ENCODE results near the gene DYNC2LI1.
A peak's percentile ranks its signal among the peaks of the same experiment; 100 is the strongest.
"Not testable (repeated sequence)": the region's sequence is repeated elsewhere in the genome, so short reads cannot be mapped to it uniquely, and the experiment has no call there.

Gene DYNC2LI1

DNA sequence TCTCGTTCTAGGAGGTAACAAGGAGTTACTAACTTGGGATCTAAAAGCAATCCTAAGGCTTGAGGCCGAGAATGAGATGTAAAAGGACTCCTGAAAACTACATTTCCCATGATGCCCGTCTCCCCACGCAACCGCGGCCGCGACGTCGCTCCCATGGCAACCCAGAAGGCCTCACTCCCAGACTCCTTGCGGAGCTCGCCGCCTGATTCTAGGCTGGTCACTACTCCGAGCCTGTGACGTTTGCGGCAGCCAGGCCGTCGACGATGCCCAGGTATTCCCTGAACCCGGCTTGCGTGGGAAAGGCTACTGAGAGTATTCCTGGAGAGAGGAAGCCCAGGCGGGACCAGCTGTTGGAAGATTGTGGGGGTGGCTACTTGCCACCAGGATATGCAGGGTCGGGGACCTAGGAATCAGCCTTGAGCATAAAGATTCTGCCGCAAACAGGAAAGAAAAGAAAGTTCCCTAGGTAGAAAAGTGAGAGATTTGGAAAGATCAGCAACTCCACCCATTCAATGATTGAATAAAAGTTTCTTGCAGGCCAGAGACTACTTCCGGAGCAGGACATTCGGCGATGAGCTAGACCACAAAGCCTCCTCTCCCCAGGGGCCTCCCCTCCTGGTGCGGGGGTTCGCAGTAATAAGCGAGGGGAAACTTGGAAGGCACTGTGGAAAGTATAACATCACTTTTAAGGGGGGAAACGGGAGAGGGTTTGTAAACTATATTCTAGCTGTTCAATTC is at the start of gene DYNC2LI1:
DYNC2LI1 (plus strand) TSS at position 164 of the 738 bp plus-strand sequence; CDS start at position 264, 100 bp downstream.
- peak; percentile 83 for DNase-seq

DNA sequence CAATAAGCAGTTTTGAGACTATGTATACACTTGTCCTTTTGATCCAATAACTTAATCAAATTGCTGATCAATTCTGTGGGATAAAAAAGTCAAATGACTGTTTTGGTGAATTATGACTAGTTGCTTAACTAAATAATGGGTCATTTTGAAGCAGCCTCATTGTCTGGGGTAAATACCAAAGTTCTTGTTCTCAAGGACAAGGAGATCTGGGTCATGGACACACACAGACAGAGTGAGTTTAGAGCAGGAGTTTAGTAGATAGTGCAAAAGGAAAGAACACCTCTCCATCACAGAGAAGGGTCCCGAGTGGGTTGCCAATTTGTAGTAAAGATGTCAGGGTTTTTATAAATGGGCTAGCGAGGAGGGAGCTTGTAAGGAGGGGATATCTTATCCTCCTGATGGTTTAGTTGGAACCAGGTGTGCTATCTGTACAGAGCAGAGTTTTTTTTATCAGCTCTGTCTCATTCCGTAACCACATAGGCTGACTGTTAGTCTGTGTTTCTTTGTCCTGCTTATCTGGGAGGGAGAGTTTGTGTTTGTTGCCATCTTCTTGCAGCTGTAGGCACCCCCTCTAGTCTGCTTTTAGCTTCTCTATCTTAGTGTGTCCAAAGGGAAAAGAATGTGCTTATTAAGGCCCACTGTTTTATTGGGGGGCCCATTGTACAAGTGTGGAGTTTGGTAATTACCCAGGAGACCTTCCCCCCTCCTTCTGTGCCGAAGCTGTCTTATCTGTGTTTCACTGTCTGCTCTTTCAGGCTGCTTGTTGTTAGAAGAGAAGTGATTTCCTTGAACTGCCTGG is 48.9 kb upstream of the DYNC2LI1 start:
- DNase-seq = no peak

DNA sequence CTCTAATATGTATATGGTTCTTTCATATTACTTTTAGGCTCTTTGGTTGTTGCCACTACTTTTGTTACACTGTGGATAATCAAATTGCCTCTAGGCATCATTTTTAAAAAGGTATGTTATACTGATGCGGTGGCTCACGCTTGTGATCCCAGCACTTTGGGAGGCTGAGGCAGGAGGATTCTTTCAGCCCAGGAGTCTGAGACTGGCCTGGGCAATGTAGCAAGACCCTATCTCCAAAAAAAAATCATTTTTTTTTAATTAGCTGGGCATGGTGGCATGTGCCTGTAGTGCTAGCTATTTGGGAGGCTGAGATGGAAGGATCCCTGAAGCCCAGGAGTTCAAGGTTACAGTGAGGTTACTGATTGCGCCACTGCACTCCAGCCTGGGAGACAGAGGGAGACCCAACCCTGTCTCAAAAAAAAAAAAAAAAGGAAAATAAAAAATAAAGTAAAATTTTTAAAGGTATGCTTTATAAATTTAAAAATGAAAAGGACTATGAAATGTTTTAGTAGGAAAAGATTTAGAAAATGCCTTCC is 48.1 kb upstream of the DYNC2LI1 start:
- no peak for DNase-seq

DNA sequence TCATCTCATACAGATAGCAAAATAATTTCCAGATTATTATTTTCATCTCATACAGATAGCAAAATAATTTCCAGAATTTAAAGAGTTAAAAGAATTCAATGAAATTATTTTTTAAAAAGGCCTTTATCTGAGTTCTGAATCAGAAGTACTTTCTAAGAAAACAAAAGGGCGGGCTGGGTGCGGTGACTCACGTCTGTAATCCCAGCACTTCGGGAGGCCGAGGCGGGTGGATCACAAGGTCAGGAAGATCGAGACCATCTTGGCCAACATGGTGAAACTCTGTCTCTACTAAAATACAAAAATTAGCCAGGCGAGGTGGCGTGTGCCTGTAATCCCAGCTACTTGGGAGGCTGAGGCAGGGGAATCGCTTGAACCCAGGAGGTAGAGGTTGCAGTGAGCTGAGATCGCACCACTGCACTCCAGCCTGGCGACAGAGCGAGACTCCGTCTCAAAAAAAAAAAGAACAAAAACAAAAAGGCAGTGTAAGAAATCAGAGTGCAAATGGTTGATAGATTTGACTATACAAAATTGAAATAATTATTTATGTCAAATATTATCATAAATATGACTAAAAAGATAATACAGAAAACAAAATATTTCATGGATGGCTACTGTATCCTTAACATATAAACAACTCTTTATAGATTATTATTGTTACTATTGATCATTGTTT is 46.7 kb upstream of the DYNC2LI1 start:
- DNase-seq = not testable (repeated sequence)

DNA sequence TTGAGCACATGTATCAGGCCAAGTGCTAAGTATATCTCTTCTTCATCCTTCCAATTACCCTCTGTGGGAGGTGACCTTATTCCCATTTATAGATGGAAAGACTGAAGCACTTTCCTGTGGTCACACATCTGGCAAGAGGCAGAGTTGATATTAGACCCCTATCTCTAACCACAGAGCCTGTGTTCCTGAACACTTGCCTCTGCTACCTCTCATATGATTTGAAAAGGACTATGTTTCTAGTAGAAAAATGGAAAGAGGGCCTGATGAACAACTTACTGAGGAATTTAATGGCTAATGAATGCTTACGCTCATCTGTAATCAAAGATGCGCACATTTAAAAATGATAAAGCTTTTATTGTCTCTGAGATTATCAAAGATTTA is 46.2 kb upstream of the DYNC2LI1 start:
- no peak for DNase-seq

DNA sequence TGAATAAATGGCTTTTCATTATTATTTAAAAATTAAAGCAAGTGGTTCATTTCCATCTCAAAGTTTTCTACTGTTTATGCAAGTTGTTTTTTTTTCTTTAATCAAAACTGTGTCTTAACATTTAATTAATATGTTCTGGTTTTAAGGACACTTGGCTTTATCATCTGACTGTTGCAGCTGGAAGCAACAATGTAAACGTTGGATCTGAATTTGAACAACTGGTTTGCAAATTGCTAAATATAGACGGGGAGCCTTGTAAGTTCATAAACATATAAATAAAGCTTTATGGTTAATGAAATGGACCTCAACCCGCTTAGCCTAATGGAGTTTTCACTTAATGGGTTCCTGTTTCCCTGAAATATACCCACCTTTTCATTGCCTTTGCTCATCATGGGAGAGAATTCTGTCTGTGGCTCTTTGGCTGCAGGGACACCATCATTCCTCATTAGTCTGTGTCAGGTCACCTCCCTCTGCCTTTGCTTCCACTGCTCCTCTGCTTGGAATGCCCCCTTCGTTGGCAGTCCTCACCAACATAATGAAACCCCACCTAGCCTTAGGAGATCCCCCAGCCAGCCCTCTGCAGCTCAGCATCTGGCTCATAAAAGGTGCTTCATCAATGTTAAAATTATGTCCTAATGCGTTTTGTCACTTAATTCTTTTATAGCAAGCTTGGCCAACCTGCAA is 44.2 kb upstream of the DYNC2LI1 start:
- no peak for DNase-seq

DNA sequence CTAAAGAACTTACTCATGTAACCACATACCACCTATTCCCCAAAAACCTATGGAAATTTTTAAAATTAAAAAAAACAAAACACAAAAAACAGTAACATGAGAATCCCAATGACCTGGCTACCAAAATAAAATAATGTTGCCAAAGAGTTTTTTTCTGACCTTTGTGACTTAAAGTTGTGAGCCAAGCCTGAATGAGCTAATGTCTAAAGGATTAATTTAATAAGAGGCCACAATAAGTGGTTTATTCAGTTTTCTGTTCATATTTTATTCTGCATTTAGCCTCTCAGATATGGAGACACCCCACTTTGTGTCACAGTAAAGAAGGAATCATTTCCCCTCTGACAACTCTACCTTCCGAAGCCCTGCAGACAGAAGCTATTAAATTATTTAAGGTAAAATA is 42.6 kb upstream of the DYNC2LI1 start:
- DNase-seq = no peak

DNA sequence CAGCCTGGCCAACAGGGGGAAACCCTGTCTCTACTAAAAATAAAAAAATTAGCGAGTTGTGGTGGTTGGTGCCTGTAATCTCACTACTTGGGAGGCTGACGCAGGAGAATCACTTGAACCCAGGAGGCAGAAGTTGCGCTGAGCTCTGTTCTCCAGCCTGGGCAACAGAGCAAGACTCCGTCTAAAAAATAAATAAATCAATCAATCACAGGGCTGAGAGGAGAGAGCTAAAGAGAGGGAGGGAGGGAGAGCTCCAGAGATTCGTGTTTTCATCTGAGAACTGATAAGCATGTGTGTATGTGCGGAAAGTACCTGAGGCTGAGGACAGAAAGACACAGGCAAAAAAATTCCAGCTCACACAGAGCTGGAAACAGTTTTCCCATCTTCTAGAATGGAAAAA is 37.2 kb upstream of the DYNC2LI1 start:
- no peak for DNase-seq

DNA sequence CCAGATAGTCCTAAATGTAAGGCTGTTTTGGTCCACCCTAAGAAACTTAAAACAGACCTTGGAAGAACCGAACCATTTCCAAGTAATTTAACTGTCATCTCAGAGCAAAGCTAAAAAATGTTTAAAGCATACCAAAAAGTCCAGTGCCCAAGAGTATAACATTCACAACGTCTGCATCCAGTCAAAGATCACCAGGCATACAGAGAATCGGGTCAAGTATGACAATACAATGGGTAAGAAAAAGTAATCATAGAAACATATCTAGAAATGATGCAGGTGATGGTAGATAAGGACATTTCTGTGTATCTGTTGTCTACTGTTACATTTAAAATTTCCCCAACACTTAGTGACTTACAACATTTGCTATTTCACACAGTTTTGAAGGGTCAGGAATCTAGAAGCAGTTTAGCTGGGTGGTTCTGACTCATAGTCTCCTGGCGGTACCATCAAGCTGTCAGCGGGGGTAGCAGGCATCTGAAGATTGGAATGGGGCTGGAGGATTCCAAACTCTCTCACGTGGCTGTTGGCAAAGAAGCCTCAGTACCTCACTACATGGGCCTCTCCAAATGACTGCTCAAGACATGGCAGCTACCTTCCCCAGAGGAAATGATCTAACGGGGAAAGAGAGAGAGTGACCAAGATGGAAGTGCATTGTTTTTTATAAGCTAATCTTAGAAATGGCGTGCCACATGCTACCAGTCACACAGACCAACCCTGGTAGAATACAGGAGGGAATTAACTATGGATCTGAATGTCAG is 36.6 kb upstream of the DYNC2LI1 start:
- DNase-seq = no peak

DNA sequence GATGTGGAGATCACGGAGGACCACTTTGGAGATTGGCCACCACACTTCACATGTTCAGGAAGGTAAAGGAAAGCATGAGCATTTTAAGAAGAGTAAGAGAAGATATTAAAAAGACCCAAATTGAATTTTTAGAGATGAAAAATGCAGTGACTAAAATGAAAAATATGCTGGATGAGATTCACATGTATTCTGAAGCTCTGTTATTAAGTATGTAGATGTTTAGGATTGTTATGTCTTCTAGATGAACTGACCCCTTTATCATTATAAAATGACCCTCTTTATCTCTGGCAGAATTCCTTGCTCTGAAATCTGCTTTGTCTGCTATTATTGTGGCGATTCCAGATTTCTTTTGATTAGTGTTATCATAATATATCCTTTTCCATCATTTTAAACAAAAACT is 36.0 kb upstream of the DYNC2LI1 start:
- no peak for DNase-seq

DNA sequence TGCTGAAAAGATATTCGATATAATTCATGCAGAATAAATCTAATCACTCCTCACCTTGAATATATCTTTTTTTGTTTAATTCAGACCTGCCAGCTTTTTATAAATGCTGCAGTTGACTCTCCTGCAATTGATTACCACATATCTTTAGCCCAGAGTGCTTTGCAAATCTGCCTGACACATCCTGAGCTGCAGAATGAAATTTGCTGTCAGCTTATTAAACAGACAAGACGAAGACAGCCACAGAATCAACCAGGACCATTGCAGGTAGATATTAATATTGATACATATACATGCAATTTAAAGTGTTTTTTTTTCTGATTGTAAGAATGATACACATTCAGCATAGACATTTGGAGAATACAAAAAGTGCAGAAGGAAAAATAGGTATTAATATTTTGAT is 35.6 kb upstream of the DYNC2LI1 start:
- no peak for DNase-seq

DNA sequence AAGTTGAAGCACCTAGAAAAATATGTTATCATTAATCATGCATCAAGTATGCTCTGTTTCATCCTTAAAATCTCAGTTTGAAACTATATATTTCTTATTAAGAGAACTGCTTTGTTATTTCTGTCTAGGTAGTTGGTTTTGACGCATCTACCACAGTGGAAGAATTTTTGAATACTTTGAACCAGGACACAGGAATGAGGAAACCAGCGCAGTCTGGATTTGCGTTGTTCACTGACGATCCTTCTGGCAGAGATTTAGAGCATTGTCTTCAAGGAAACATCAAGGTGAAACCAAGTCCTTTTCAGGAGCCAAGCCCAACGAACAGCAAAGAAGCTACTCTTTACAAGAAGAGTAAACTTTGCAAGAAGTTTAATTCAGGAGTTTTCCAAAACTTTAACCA is 30.1 kb upstream of the DYNC2LI1 start:
- DNase-seq = no peak

DNA sequence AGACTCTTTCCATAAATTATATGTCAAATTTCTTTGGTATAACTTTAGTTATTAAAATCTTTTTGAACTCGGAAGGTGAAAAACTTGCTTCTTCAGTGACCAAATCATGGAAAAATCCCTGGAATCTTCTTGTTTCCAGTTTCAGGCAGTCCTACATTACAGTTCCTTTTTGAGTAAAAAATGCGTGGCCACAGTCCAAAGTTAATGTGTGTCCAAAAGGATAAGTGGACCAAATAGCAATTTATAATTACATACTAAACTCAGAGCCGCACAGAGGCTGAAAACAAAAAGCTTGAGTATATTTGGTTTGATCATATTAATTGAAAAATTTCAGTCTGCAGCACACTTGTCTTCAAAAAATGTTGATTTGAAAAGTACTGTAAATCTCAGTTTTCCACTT is 28.4 kb upstream of the DYNC2LI1 start:
- DNase-seq = no peak

DNA sequence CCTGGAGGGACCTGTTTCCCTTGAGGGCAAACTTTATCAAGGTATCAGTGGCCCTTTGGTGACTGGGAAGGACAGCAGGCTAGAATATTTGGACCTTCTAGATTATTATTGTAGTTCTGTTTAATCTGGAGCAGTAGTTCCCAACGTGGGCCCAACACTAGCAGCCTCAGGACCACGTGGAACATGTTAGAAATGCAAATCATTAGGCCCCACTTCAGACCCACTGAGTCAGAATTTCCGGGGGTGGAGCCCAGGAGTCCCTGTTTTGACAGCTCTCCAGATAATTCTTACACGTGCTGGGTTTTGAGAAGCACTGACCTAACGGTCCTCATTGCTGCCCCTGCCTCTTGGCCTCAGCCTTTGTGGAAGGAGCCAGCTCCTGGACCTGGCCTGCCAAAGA is 25.5 kb upstream of the DYNC2LI1 start:
- DNase-seq = no peak

DNA sequence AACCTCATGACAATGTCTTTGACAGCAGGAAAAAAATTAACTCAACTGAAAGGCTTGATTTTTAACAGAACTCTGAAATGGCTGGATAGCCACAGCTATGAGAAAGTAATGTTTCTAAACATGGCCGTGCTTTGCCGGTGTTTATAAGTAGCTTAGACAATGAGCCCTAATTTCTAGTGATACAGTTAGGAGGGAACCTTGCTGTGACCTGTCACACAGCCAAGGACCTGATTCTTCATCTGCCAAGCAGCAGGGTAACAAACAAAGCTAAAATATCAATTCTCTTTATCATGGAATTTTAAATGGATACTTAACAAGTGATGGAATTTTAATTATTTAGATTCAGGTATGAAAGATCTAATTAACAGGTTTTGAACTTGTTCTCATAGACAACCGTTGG is 24.3 kb upstream of the DYNC2LI1 start:
- no peak for DNase-seq

DNA sequence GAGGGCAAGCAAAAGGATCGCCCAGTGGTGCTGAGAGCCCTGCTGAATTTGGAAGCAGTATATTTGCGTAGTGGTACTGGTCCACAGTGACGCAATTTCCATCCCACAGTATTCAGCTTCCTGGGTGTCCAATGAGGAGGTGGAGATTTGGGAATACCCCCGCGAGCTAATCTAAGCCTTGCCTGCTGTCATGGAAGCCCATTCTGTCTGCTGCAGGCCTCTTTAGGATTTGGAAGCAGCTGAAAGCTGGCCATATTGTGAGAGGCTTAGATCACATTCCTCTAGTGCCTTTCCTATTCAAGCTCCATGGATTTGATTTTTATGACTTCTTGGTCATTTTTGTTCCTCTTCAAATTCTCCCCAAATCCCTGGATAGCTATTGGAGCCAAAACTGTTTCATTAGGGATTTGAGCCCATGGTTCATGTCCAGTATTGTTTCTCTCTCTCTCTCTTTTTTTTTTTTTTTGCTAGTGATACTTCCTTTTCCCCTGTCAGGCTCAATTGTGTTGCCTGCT is 22.3 kb upstream of the DYNC2LI1 start:
- DNase-seq = no peak

DNA sequence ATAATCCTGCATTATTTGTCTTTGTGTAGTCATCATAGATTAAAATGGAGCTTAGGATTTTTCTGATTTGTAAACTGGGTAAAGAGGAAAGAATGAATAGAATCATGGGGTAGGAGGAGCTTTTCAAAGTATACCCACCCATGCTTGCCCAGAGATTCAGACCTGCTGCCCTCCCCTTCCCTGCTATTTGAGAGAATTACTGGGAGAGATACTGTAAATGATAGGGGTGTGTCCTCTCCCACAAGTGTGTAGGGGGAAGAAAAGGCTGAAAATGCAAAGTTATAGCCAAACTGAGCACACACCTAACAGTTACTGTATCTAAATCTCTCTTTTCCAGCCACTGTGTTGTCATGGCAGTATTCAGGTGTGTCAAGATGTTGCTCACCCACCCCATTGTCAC is 21.5 kb upstream of the DYNC2LI1 start:
- no peak for DNase-seq

DNA sequence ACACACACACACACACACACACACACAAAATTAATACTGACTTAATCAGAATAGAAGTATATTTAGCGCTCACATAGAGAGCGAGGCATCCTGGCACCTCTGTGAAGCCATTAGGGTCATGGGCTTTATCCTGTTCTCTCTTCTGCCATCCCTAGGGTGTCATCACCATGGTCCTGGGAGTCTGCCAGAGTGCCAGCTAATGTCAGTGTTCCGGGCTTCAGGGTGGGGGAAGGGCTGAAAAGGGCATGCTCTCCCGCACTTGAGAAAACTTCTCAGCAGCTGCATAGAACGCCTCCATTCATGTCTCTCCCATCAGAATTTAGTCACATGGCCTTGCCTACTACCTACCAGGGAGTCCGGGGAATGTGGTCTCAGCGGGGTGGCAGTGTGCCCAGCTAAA is 19.7 kb upstream of the DYNC2LI1 start:
- DNase-seq = no peak

DNA sequence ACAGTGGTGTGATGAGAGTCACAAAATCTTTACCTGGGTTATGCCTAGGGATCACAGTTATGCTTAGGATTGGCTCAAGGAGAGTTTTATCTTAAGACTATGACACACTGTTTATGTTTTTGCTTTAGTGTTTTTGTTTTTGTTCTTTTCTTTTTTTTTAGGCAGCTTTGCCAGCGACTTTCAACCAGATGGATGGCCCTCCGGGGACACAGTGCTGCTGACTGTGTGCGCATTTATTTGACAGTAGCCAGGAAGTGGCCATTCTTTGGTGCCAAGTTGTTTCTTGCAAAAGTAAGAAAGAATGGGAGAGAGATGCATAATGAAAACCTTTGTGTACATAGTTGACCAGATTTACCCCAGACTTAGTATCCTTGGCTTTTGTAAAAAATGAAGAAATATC is 15.1 kb upstream of the DYNC2LI1 start:
- no peak for DNase-seq

DNA sequence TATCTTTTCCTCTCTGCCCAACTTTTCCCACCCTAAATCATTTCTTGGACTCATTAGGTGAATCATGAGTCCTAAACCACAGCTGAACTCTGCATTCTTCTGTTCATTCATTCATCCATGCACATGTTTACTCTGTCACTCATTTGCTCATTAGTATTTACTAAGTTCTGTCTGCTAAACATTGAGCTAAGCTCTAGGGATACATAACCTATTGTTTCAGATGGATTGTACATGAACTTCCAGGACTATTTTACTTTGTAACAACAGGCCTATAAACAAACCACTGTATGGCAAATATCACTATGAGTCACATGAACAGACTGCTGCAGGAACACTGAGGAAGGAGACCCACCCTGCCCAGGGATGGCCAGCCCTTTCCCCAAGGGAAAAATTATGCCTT is 14.6 kb upstream of the DYNC2LI1 start:
- no peak for DNase-seq

DNA sequence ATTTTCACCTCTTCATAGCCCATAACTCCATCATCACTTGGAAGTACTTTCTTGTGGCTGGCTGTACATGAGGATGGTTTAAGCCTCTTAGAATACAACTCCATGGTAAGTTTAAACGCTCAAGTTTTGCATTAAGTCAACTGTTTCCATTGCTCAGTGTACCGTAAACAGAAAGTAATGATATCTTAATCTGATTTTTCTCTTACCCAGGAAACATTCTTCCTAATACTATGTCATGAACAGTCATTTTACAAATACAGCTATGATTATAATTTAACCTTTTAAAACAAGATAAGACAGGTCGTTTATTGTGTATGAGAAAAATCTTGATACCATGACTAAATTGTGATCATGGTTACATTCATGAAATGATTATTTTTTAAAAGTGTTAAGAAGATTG is 11.6 kb upstream of the DYNC2LI1 start:
- DNase-seq = no peak

DNA sequence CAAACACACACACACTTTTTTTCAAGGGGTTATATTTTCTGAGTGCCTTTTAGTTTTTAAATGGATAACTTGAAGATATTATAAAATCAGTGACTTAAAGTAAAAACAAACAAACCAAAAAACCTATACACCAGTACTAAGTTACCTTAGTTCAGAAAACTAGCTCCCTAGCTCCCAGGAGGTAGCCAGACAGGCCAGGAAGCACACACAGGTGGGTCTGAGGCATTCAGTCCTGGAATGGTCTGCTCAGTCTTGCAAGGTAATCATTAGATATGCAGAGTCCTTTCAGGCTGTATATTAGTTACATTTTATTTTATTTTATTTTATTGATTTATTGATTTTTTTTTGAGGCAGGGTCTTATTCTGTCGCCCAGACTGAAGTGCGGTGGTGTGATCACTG is 10.7 kb upstream of the DYNC2LI1 start:
- no peak for DNase-seq
